HEK293T (cell line): ENCODE measurements around the gene RRAGC.

Source experiments
- BHLHE40 ChIP-seq: fragments of 450-650 bp; IDR thresholded peaks from 2 replicates; pipeline ENCODE4 v1.6.1; 2016; ENCODE audit warnings: mild to moderate bottlenecking, moderate library complexity, borderline replicate concordance
- CTBP1 ChIP-seq: fragments of 450-650 bp; IDR thresholded peaks from 2 replicates; pipeline ENCODE4 v1.6.1; 2016; ENCODE audit warnings: borderline replicate concordance
- FOXK2 ChIP-seq: fragments of 450-650 bp; IDR thresholded peaks from 2 replicates; pipeline ENCODE4 v1.6.1; 2016; ENCODE audit warnings: mild to moderate bottlenecking
- SUZ12 ChIP-seq: fragments of 450-650 bp; IDR thresholded peaks from 2 replicates; pipeline ENCODE4 v1.6.1; 2016; ENCODE audit warnings: mild to moderate bottlenecking

DNA sequence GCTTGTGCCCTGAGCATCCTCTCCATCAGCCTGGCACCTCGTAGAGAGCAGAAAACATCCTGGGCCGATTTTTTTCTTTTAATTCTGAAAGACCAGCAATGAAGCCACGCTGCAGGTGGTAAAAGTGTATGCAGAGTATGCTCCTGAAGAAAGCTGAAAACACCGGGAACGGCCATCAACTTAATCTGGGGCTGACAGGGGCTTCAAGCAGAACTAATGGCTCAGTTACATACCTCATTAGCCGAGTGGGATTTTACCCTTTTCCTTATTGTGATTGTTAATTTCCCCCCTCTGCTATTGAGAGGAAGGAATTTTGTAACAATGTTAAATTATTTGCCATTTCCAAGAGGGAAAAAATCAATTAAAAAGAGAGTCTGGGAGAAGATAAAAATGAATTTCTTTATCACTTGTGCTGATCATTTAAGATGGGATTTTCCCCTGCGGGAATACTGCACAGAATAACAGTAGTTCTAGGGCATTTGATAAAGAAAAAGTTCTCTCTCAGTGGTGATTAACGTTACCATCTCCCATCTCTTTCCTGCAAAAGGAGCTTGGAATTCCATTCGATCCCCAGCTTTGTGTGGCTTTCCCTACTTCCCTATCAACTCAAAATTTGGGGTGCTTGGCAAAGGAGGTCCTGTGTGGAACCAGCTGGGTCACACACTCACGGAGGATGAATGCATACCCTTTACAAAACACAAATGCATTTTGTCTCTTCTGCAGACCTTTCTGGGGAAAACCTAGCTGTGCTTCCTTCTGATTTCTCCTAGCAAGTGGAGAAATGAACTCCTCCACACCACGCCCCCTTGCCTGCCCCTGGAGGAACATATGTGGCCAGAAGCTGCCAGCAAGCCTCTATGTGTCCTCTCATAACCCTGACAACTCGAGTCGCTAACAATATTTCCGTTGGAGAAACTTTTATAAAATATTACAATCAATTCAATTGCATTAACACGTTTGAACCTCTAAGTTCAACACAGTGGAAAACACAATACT, 70.9 kb downstream of the RRAGC start:
- TF ChIP-seq SUZ12 (no peak), FOXK2 (no peak), CTBP1 (no peak), BHLHE40 (no peak)
